Measurements from ENCODE around the gene E4F1. TPM values are rescaled to one million over a fixed set of nuclear protein-coding genes. Genes with fewer than 3 reads are reported as not detected.

The E4F1 gene
- total RNA-seq, 2 donors from 2014 or later, result 24.5 to 29.6 TPM

DNA sequence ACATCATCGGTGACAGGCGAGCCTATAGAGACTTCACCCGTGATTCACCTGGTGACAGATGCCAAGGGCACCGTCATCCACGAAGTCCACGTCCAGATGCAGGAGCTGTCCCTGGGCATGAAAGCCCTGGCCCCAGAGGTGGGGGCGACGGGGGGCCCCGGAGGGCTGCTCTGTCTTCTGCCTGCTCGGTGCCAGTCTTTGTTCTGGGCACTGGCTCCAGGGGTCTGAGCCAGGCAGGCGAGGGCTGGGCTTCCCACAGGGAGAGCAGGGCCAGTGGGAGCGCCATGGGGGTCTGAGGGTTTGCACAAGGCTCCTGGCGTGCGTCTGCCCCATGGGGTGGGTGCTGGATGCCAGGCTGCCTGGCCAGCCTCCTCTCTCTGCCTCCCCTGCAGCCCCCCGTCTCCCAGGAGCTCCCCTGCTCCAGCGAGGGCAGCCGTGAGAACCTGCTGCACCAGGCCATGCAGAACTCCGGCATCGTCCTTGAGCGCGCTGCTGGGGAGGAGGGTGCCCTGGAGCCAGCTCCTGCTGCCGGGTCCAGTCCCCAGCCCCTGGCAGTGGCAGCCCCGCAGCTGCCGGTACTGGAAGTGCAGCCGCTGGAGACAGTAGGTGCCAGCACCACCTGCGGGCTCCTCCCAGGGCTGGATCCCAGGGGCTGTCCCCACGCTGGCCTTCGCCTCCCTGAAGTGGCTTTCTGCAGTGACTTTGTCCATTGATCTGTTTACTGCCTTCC is 9.8 kb downstream of the E4F1 start:
- no peaks in the 10 kb centered on the region for H3K9me3 Mint-ChIP-seq
- H3K27me3 ChIP-seq (ENCODE audit: control insufficient read depth, insufficient read depth, low read length, poor library complexity, severe bottlenecking), result peaks cover 23% of the 10 kb centered on the region
- peaks cover 20% of the 10 kb centered on the region for H3K36me3 ChIP-seq (ENCODE audit: control insufficient read depth, insufficient read depth, low read length)
- H3K4me3 ChIP-seq (ENCODE audit: low read length), result no peak overlapping the region
- DNase-seq, result no peak
- H3K36me3 Mint-ChIP-seq (ENCODE audit: low read depth), result peaks cover 15% of the 10 kb centered on the region
- no peaks in the 10 kb centered on the region for H3K4me1 ChIP-seq (ENCODE audit: control insufficient read depth, insufficient read depth, low read length)
- TF ChIP-seq CTCF (conservative IDR thresholded peaks at IDR 0.05), result no peak
- H3K9ac ChIP-seq (ENCODE audit: extremely low read depth, low read length, poor library complexity, severe bottlenecking), result no peak overlapping the region
- H3K27me3 Mint-ChIP-seq (ENCODE audit: insufficient read depth), result peaks cover 21% of the 10 kb centered on the region
- H3K9me3 ChIP-seq (ENCODE audit: control insufficient read depth, low read length), result no peaks in the 10 kb centered on the region
- 96 to 97% methylated on average over 22 to 28 of the region's 28 CpGs for WGBS, 2 experiments (ENCODE audit: insufficient coverage in 1 of 2, insufficient read length in 1 of 2)
- H3K4me1 Mint-ChIP-seq, result no peaks in the 10 kb centered on the region
- H3K27ac Mint-ChIP-seq, result no peak overlapping the region
- no peak overlapping the region for H3K4me3 Mint-ChIP-seq
- H3K27ac ChIP-seq (ENCODE audit: low read depth, low read length), result no peak overlapping the region

GRCh38 chr16:2233872-2234812 is 10.8 kb downstream of the E4F1 start:
- Histone ChIP-seq H3K27me3 (ENCODE audit: control insufficient read depth, insufficient read depth, low read length, poor library complexity, severe bottlenecking) (peaks cover 25% of the 10 kb centered on the region), H3K4me3 (ENCODE audit: low read length) (no peak overlapping the region), H3K9ac (ENCODE audit: extremely low read depth, low read length, poor library complexity, severe bottlenecking) (no peak overlapping the region), H3K27ac (ENCODE audit: low read depth, low read length) (no peak overlapping the region), H3K4me1 (ENCODE audit: control insufficient read depth, insufficient read depth, low read length) (no peaks in the 10 kb centered on the region), H3K9me3 (ENCODE audit: control insufficient read depth, low read length) (no peaks in the 10 kb centered on the region), H3K36me3 (ENCODE audit: control insufficient read depth, insufficient read depth, low read length) (peaks cover 15% of the 10 kb centered on the region)
- 96 to 98% methylated on average over 33 to 51 of the region's 51 CpGs for WGBS, 2 experiments (ENCODE audit: insufficient coverage in 1 of 2, insufficient read length in 1 of 2)
- DNase-seq, result no peak
- no peak overlapping the region for H3K27ac Mint-ChIP-seq
- H3K36me3 Mint-ChIP-seq (ENCODE audit: low read depth), result peaks cover 15% of the 10 kb centered on the region
- H3K4me3 Mint-ChIP-seq, result no peak overlapping the region
- H3K9me3 Mint-ChIP-seq, result no peaks in the 10 kb centered on the region
- peaks cover 22% of the 10 kb centered on the region for H3K27me3 Mint-ChIP-seq (ENCODE audit: insufficient read depth)
- no peaks in the 10 kb centered on the region for H3K4me1 Mint-ChIP-seq
- TF ChIP-seq CTCF (conservative IDR thresholded peaks at IDR 0.05), result no peak

DNA sequence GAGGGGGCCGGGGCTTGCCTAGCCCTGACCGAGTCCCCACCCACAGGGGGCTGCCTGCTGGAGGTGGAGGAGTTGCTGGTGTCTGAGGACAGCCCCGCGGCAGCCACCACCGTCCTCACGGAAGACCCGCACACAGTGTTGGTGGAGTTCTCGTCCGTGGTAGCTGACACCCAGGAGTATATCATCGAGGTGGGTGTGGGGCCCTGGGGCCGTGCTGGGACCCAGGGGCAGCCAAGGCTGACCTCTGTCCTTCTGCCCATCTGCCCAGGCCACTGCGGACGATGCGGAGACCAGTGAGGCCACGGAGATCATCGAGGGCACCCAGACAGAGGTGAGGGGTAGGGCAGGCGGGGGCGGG is 11.4 kb downstream of the E4F1 start:
- Mint-ChIP-seq H3K4me3 (no peak overlapping the region), H3K9me3 (no peaks in the 10 kb centered on the region), H3K4me1 (no peaks in the 10 kb centered on the region), H3K36me3 (ENCODE audit: low read depth) (peaks cover 15% of the 10 kb centered on the region), H3K27ac (no peak overlapping the region), H3K27me3 (ENCODE audit: insufficient read depth) (peaks cover 22% of the 10 kb centered on the region)
- WGBS, 2 experiments (ENCODE audit: insufficient coverage in 1 of 2, insufficient read length in 1 of 2), result 91 to 95% methylated on average over 12 to 17 of the region's 18 CpGs
- peaks cover 25% of the 10 kb centered on the region for H3K27me3 ChIP-seq (ENCODE audit: control insufficient read depth, insufficient read depth, low read length, poor library complexity, severe bottlenecking)
- H3K9ac ChIP-seq (ENCODE audit: extremely low read depth, low read length, poor library complexity, severe bottlenecking), result no peak overlapping the region
- H3K9me3 ChIP-seq (ENCODE audit: control insufficient read depth, low read length), result no peaks in the 10 kb centered on the region
- H3K4me1 ChIP-seq (ENCODE audit: control insufficient read depth, insufficient read depth, low read length), result no peaks in the 10 kb centered on the region
- DNase-seq, result no peak
- H3K36me3 ChIP-seq (ENCODE audit: control insufficient read depth, insufficient read depth, low read length), result peaks cover 9% of the 10 kb centered on the region
- no peak overlapping the region for H3K27ac ChIP-seq (ENCODE audit: low read depth, low read length)
- TF ChIP-seq CTCF (conservative IDR thresholded peaks at IDR 0.05), result no peak
- no peak overlapping the region for H3K4me3 ChIP-seq (ENCODE audit: low read length)

Data from endodermal cell (in vitro differentiated cells).